22Rv1 (cell line): ENCODE results near the gene F10.

Source experiments
- H3K27ac ChIP-seq: fragments of 450-650 bp; 2 replicates; pipeline ENCODE4 v1.5.1; 2017
- CTCF ChIP-seq: fragments of 450-650 bp; IDR thresholded peaks from 2 replicates; pipeline ENCODE4 v1.5.1; 2017; ENCODE audit warnings: mild to moderate bottlenecking
- ZFX ChIP-seq: fragments of 450-650 bp; IDR thresholded peaks from 2 replicates; pipeline ENCODE4 v1.6.1; 2017; ENCODE audit warnings: antibody characterized with exemption, borderline replicate concordance

Gene F10

GRCh38 chr13:113179374-113180230 lies 57.0 kb downstream of the F10 start:
- TF ChIP-seq ZFX (no peak), CTCF (no peak)
- H3K27ac ChIP-seq = no peak overlapping the region

- no peak overlapping the region for H3K27ac ChIP-seq
- TF ChIP-seq ZFX = no peak
- no peak for TF ChIP-seq CTCF
Measured at GRCh38 chr13:113182046-113182445, 59.4 kb downstream of the F10 start.

GRCh38 chr13:113183450-113184129 lies 61.0 kb downstream of the F10 start:
- TF ChIP-seq CTCF (no peak), ZFX (no peak)
- no peak overlapping the region for H3K27ac ChIP-seq

GRCh38 chr13:113184568-113185440 lies 62.2 kb downstream of the F10 start:
- H3K27ac ChIP-seq = no peak overlapping the region
- TF ChIP-seq ZFX (no peak), CTCF (no peak)

GRCh38 chr13:113186061-113186900 lies 63.7 kb downstream of the F10 start:
- no peak overlapping the region for H3K27ac ChIP-seq
- TF ChIP-seq ZFX (no peak), CTCF (no peak)

- no peak for TF ChIP-seq CTCF
- no peak for TF ChIP-seq ZFX
Measured at GRCh38 chr13:113187263-113187669, 64.7 kb downstream of the F10 start.

More at GRCh38 chr13:113187263-113187669, 64.7 kb downstream of the F10 start:
- 0 out of 2 replicates have a peak overlapping the region, but pooled peaks have one; percentile 38 for H3K27ac ChIP-seq
